HepG2 (cell line): ENCODE data around the gene TFG. TPM values are rescaled to one million over a fixed set of nuclear protein-coding genes. Genes with fewer than 3 reads are reported as not detected.
A peak's percentile ranks its signal among the peaks of the same experiment; 100 is the strongest.

ENCODE experiments used
- ATAC-seq: fragments of 200-7000 bp; cut with Tn5 transposase; 3 replicates; pipeline ENCODE4 v1.9.1; 2020; ENCODE audit warnings: mild to moderate bottlenecking, moderate library complexity
- BruUV-seq: library from RNA; stranded (reverse); fragments of 400-500 nt; replicated peaks from 2 replicates; lab custom pipeline; 2021; lab: Mats Ljungman, UMichigan
- CTCF ChIA-PET: fragments of 300-600 bp; formaldehyde crosslinking; extraction: SDS; loops from one replicate; lab custom pipeline; 2021; ENCODE audit warnings: low total read pairs, inconsistent platforms, low intra/inter-chr PET ratio; lab: Yijun Ruan, JAX
- POLR2A ChIA-PET: fragments of 350-600 bp; sonication (Branson Sonifier 250); formaldehyde crosslinking; loops from one replicate; lab custom pipeline; 2020; ENCODE audit warnings: antibody characterized with exemption, inconsistent platforms; lab: Yijun Ruan, JAX
- DNase-seq: peaks from one replicate; pipeline ENCODE4 v3.0.0-alpha.2; 2015; ENCODE audit warnings: low spot score
- FAIRE-seq: peaks from 3 replicates; lab custom pipeline; 2011; peaks lifted over from hg19 to GRCh38; lab: Jason Lieb, UNC
- H2AFZ ChIP-seq: one replicate; pipeline ENCODE4 v1.6.1; 2011; ENCODE audit warnings: low read length, inconsistent platforms
- H3K27ac ChIP-seq: fragments of 300-600 bp; 3 replicates; pipeline ENCODE4 v1.8.0; 2011; ENCODE audit warnings: mixed run types, mild to moderate bottlenecking, mixed read lengths, low read length, inconsistent platforms; ENCODE audit not compliant: insufficient read depth; ENCODE audit errors: extremely low read length
- H3K27me3 ChIP-seq, 2 experiments: fragments of 200-600 bp in 1 of 2; 2 replicates in 1 of 2; 3 replicates in 1 of 2; pipeline versions ENCODE4 v1.6.0 to v1.8.0; 2011; ENCODE audit warnings: low read length in 2 of 2, mild to moderate bottlenecking in 2 of 2, moderate library complexity in 2 of 2, inconsistent platforms in 1 of 2; ENCODE audit not compliant: insufficient read depth in 2 of 2, control insufficient read depth in 1 of 2
- H3K36me3 ChIP-seq, 2 experiments: fragments of 200-600 bp in 1 of 2; replicated peaks in 1 of 2; 2 replicates in 1 of 2; 3 replicates in 1 of 2; pipeline versions ENCODE4 v1.5.1 to v1.8.0; 2011; ENCODE audit warnings: low read length in 2 of 2, inconsistent platforms in 1 of 2; ENCODE audit not compliant: insufficient read depth in 2 of 2, control insufficient read depth in 1 of 2
- H3K4me1 ChIP-seq: 2 replicates; pipeline ENCODE4 v1.5.1; 2012; ENCODE audit warnings: low read length, inconsistent platforms; ENCODE audit not compliant: insufficient read depth
- H3K4me2 ChIP-seq: 2 replicates; pipeline ENCODE4 v1.6.0; 2011; ENCODE audit warnings: low read depth, low read length, inconsistent platforms
- H3K4me3 ChIP-seq, 3 experiments: fragments of 200-600 bp in 1 of 3; sonication (generic), shearing (Covaris generic) in 1 of 3; replicated peaks in 1 of 3; 2 replicates each; pipeline ENCODE4 v1.5.1; 2011 to 2016; ENCODE audit warnings: low read length in 3 of 3, inconsistent platforms in 2 of 3, low read depth in 2 of 3, mild to moderate bottlenecking in 2 of 3, control low read depth in 1 of 3, mixed read lengths in 1 of 3; ENCODE audit not compliant: insufficient read depth in 1 of 3
- H3K79me2 ChIP-seq: one replicate; pipeline ENCODE4 v1.6.1; 2011; ENCODE audit warnings: low read length, inconsistent platforms; ENCODE audit not compliant: insufficient read depth
- H3K9ac ChIP-seq: 2 replicates; pipeline ENCODE4 v1.6.0; 2011; ENCODE audit warnings: mild to moderate bottlenecking, low read depth, low read length, inconsistent platforms; ENCODE audit not compliant: insufficient read depth
- H3K9me3 ChIP-seq: 2 replicates; pipeline ENCODE4 v1.5.1; 2012; ENCODE audit warnings: mild to moderate bottlenecking, low read length
- H4K20me1 ChIP-seq: 2 replicates; pipeline ENCODE4 v1.6.0; 2011; ENCODE audit warnings: inconsistent platforms, mild to moderate bottlenecking, low read length, moderate library complexity; ENCODE audit not compliant: insufficient read depth
- ARNT ChIP-seq: fragments of 450-650 bp; IDR thresholded peaks from 2 replicates; pipeline ENCODE4 v1.6.1; 2017
- HDAC1 ChIP-seq: sonication (generic); formaldehyde crosslinking; IDR thresholded peaks from 2 replicates; pipeline ENCODE4 v1.5.1; 2020; ENCODE audit warnings: mild to moderate bottlenecking, missing genetic modification reagents
- HOXA7 ChIP-seq: sonication (generic); formaldehyde crosslinking; IDR thresholded peaks from 2 replicates; pipeline ENCODE4 v1.8.1; 2022; ENCODE audit warnings: mild to moderate bottlenecking, missing genetic modification reagents, moderate library complexity
- MAFK ChIP-seq, 2 experiments: IDR thresholded peaks in 1 of 2; conservative IDR thresholded peaks in 1 of 2; 2 replicates each; pipeline ENCODE4 v1.6.1; 2011; ENCODE audit warnings: improper control_type of control experiment in 2 of 2, low read length in 2 of 2
- MEIS2 ChIP-seq: sonication (generic); formaldehyde crosslinking; IDR thresholded peaks from 2 replicates; pipeline ENCODE4 v1.9.0; 2021; ENCODE audit warnings: mild to moderate bottlenecking, missing genetic modification reagents
- NFE2L2 ChIP-seq: fragments of 150-350 bp; IDR thresholded peaks from 2 replicates; pipeline ENCODE4 v1.6.1; 2014; ENCODE audit warnings: low read length
- PHF21A ChIP-seq: sonication (generic); formaldehyde crosslinking; IDR thresholded peaks from 2 replicates; pipeline ENCODE4 v1.5.0; 2020; ENCODE audit warnings: mild to moderate bottlenecking, missing genetic modification reagents
- SALL1 ChIP-seq: sonication (generic); formaldehyde crosslinking; IDR thresholded peaks from 2 replicates; pipeline ENCODE4 v1.8.0; 2022; ENCODE audit warnings: mild to moderate bottlenecking, missing genetic modification reagents
- TEAD2 ChIP-seq: sonication (generic); formaldehyde crosslinking; IDR thresholded peaks from 2 replicates; pipeline ENCODE4 v1.9.0; 2021; ENCODE audit warnings: missing genetic modification reagents
- ZFYVE20 ChIP-seq: sonication (generic); formaldehyde crosslinking; IDR thresholded peaks from 2 replicates; pipeline ENCODE4 v1.8.0; 2023; ENCODE audit warnings: low read depth, mild to moderate bottlenecking, moderate library complexity, missing genetic modification reagents, borderline replicate concordance
- ZNF12 ChIP-seq: sonication (generic); formaldehyde crosslinking; IDR thresholded peaks from 2 replicates; pipeline ENCODE4 v1.5.0; 2020; ENCODE audit warnings: missing genetic modification reagents
- ZNF782 ChIP-seq: sonication (generic); formaldehyde crosslinking; IDR thresholded peaks from 2 replicates; pipeline ENCODE4 v1.4.0; 2020; ENCODE audit warnings: missing genetic modification reagents, mild to moderate bottlenecking, borderline replicate concordance
- WGBS: methylation state at CpG from one replicate; pipeline ENCODE4 v1.1.6; 2017; ENCODE audit warnings: low lambda C conversion rate; 5-methylcytosine and 5-hydroxymethylcytosine counted together
- in situ Hi-C: cut with HindIII; loops from 2 replicates; pipeline ENCODE4 v1.10.0; 2017; ENCODE audit warnings: low pct_unique_long_range_greater_than_20kb; ENCODE audit not compliant: extremely low pct_ligation_motif_present
- intact Hi-C: fragments of 100-400 bp; cut with micrococcal nuclease; formaldehyde crosslinking; loops from one replicate; pipeline ENCODE4 v1.10.0; 2022; ENCODE audit not compliant: unreplicated experiment
- polyA plus RNA-seq, 8 experiments: library from polyadenylated mRNA; depleted of rRNA in 3 of 8; stranded (reverse) in 7 of 8; unstranded in 1 of 8; fragments of >200 nt; fragmentation: Illumina TruSeq in 4 of 8; extraction: Trizol in 4 of 8; gene quantifications; 2 replicates each; pipeline versions ENCODE4 v1.2.1 to v1.2.3, GENCODE V29; 2011 to 2016; ENCODE audit warnings: low read depth in 4 of 8, missing spikeins in 1 of 8, mixed read lengths in 1 of 8; ENCODE audit not compliant: insufficient read depth in 1 of 8
- total RNA-seq, 5 experiments: library from RNA; depleted of rRNA; stranded (reverse); fragments of >200 nt; fragmentation: Illumina TruSeq; extraction: Trizol; gene quantifications; 2 replicates each; pipeline ENCODE4 v1.2.3, GENCODE V29; 2016; ENCODE audit warnings: low read depth in 1 of 5
- TF ChIP-seq, protein P1 (sequence below): IDR thresholded peaks from 2 replicates; pipeline ENCODE4 v1.6.1; 2018; ENCODE audit warnings: missing genetic modification reagents
- TF ChIP-seq, protein P2 (sequence below): sonication (generic); formaldehyde crosslinking; IDR thresholded peaks from 2 replicates; pipeline ENCODE4 v1.4.0; 2020; ENCODE audit warnings: missing genetic modification reagents
- TF ChIP-seq, protein P3 (sequence below): sonication (generic); formaldehyde crosslinking; IDR thresholded peaks from 2 replicates; pipeline ENCODE4 v1.8.0; 2022; ENCODE audit warnings: mild to moderate bottlenecking, missing genetic modification reagents, borderline replicate concordance
- TF ChIP-seq, protein P4 (sequence below): sonication (generic); formaldehyde crosslinking; conservative IDR thresholded peaks from 2 replicates; pipeline ENCODE4 v1.8.0; 2022; ENCODE audit warnings: mild to moderate bottlenecking, moderate library complexity, missing genetic modification reagents
- TF ChIP-seq, protein P5 (sequence below): sonication (generic); formaldehyde crosslinking; IDR thresholded peaks from 2 replicates; pipeline ENCODE4 v1.8.1; 2023; ENCODE audit warnings: missing genetic modification reagents, mild to moderate bottlenecking, borderline replicate concordance

Gene TFG
- total and polyA plus RNA-seq, 2 of the 13 experiments (the other 11 are each of a cell fraction or from before 2014, with no cell fraction given), result 53.6 to 71.7 TPM

DNA sequence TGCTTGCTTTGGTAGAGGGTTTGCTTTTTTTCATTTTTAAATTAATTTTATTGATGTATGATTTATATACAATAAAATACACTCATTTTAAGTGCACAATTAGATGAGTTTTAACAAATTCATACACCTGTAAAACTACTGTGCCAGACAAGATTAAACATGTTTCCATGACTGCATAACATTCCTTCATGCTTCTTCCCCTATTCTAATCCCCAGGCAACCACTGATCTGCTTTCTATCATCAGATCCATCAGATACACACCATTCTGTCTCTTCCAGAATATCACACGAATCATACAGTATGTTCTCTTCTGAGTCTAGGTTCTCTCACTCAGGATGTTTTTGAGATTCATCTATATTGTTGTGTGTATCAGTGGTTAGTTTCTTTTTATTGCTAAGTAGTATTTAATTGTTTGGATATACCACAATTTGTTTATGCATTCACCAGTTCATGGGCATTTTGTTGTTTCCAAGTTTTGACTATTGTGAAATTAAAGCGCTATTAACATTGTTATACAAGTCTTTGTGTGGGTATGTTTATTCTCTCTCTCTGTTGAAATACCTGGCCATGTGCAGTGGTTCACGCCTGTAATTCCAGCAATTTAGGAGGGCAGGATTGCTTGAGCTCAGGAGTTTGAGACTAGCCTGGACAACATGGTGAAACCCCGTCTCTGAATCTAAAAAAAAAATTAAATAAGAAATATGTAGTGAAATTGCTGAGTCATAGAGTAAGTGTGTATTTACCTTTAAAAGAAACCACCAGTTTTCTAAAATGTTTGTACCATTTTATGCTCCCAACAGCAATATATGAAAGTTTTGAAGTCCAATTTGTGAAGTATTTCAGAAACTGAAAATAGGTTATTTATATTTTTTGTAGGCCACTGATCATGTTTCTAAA lies 7.0 kb upstream of the TFG start (continued):
- TF ChIP-seq, protein P1, sequence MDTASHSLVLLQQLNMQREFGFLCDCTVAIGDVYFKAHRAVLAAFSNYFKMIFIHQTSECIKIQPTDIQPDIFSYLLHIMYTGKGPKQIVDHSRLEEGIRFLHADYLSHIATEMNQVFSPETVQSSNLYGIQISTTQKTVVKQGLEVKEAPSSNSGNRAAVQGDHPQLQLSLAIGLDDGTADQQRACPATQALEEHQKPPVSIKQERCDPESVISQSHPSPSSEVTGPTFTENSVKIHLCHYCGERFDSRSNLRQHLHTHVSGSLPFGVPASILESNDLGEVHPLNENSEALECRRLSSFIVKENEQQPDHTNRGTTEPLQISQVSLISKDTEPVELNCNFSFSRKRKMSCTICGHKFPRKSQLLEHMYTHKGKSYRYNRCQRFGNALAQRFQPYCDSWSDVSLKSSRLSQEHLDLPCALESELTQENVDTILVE (CRISPR knock-in tag), result no peak
- TF ChIP-seq SALL1 (CRISPR knock-in tag), result no peak
- peak; percentile 83 for TF ChIP-seq NFE2L2
- TF ChIP-seq, protein P2, sequence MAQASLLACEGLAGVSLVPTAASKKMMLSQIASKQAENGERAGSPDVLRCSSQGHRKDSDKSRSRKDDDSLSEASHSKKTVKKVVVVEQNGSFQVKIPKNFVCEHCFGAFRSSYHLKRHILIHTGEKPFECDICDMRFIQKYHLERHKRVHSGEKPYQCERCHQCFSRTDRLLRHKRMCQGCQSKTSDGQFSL (CRISPR knock-in tag), result no peak
- no peak for TF ChIP-seq PHF21A (CRISPR knock-in tag)
- peak; percentile 44 to 56; a peak in 3 of 4 replicates for TF ChIP-seq MAFK (conservative IDR thresholded peaks at IDR 0.05 in 1 of 2, IDR thresholded peaks at IDR 0.05 in 1 of 2; ENCODE audit: low read length in 2 of 2)

DNA sequence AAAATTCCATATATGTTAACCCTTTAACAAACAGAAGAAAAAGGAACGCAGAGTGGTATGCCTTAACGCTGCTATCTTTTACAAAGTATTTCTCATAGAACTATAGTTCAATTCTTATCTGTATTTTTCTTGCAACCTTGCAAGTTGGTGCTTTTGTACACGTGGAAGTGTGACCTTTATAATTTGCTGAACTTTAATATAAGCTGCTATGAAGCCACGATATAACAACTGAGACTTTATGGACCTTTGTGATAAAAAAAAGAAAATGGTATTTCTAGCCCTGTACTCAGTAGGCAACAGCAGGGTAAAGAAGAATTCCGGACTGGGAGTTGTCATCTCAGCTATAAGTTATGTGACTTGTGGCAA lies 6.3 kb upstream of the TFG start:
- FAIRE-seq, result no peak
- Histone ChIP-seq H3K79me2 (no peaks in the 10 kb centered on the region), H2AFZ (no peak overlapping the region), H3K36me3 (no peaks in the 10 kb centered on the region), H4K20me1 (no peaks in the 10 kb centered on the region), H3K27ac (no peak overlapping the region), H3K9ac (no peak overlapping the region), H3K27me3 (peaks cover 1 to 10% of the 10 kb centered on the region in 2 experiments; a peak in 1 of 5 replicates), H3K9me3 (no peaks in the 10 kb centered on the region), H3K4me2 (no peak overlapping the region), H3K4me3 (no peak overlapping the region), H3K4me1 (peaks cover 21% of the 10 kb centered on the region)
- ChIA-PET CTCF (no interaction called here), POLR2A (no interaction called here)
- WGBS, result 18% methylated on average over 5 of the region's 5 CpGs
- no peak for ATAC-seq
- in situ Hi-C loops (loop anchor here (25.0 kb wide), 3 partner anchors 91 to 891 kb away; partner anchors contain the start of genes ADGRG7 and CMSS1), intact Hi-C loops (no loop called here)
- DNase-seq, result no peak
- BruUV-seq, result no TSS peak
- no peak for TF ChIP-seq MEIS2
- TF ChIP-seq, protein P3, sequence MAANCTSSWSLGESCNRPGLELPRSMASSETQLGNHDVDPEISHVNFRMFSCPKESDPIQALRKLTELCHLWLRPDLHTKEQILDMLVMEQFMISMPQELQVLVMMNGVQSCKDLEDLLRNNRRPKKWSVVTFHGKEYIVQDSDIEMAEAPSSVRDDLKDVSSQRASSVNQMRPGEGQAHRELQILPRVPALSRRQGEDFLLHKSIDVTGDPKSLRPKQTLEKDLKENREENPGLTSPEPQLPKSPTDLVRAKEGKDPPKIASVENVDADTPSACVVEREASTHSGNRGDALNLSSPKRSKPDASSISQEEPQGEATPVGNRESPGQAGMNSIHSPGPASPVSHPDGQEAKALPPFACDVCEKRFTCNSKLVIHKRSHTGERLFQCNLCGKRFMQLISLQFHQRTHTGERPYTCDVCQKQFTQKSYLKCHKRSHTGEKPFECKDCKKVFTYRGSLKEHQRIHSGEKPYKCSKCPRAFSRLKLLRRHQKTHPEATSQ (CRISPR knock-in tag), result no peak
- no peak for TF ChIP-seq ZFYVE20 (CRISPR knock-in tag)
- TF ChIP-seq, protein P4, sequence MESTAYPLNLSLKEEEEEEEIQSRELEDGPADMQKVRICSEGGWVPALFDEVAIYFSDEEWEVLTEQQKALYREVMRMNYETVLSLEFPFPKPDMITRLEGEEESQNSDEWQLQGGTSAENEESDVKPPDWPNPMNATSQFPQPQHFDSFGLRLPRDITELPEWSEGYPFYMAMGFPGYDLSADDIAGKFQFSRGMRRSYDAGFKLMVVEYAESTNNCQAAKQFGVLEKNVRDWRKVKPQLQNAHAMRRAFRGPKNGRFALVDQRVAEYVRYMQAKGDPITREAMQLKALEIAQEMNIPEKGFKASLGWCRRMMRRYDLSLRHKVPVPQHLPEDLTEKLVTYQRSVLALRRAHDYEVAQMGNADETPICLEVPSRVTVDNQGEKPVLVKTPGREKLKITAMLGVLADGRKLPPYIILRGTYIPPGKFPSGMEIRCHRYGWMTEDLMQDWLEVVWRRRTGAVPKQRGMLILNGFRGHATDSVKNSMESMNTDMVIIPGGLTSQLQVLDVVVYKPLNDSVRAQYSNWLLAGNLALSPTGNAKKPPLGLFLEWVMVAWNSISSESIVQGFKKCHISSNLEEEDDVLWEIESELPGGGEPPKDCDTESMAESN (CRISPR knock-in tag), result no peak
- TF ChIP-seq ZNF782 (CRISPR knock-in tag), result no peak
- TF ChIP-seq ARNT, result no peak
- TF ChIP-seq TEAD2 (CRISPR knock-in tag), result no peak
- TF ChIP-seq, protein P5, sequence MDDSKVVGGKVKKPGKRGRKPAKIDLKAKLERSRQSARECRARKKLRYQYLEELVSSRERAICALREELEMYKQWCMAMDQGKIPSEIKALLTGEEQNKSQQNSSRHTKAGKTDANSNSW (CRISPR knock-in tag), result no peak
- TF ChIP-seq HDAC1 (CRISPR knock-in tag), result no peak
- no peak for TF ChIP-seq ZNF12 (CRISPR knock-in tag)
- no peak for TF ChIP-seq HOXA7 (CRISPR knock-in tag)
